ENCODE data around the gene AMPH. TPM values are rescaled to one million over a fixed set of nuclear protein-coding genes. Genes with fewer than 3 reads are reported as not detected.
A peak's percentile ranks its signal among the peaks of the same experiment; 100 is the strongest.

Gene AMPH
- polyA plus RNA-seq, 1 experiment = 1.5 TPM

GRCh38 chr7:38451840-38452239 lies 179.3 kb downstream of the AMPH start:
- POLR2A ChIA-PET = interaction anchor here (0.7 kb wide), 1 partner anchor 37 kb away, joined by 3 read pairs; no protein-coding TSS in a partner anchor
- no peak for DNase-seq (ENCODE audit: low read depth)

GRCh38 chr7:38448584-38449234 lies 182.5 kb downstream of the AMPH start:
- Histone ChIP-seq H3K36me3 (ENCODE audit: control insufficient read depth, insufficient read depth, low read length) (no peaks in the 10 kb centered on the region), H3K4me3 (ENCODE audit: low read depth, low read length) (no peak overlapping the region), H3K27me3 (ENCODE audit: control insufficient read depth, insufficient read depth, low read length) (no peaks in the 10 kb centered on the region)
- no peak for DNase-seq (ENCODE audit: low read depth)
- TF ChIP-seq CTCF (IDR thresholded peaks at IDR 0.05; ENCODE audit: insufficient read depth, low read depth, low read length) = no peak
- ChIA-PET CTCF (no interaction called here), POLR2A (no interaction called here)

More at GRCh38 chr7:38451840-38452239, 179.3 kb downstream of the AMPH start:
- Histone ChIP-seq H3K27me3 (ENCODE audit: control insufficient read depth, insufficient read depth, low read length) (no peaks in the 10 kb centered on the region), H3K36me3 (ENCODE audit: control insufficient read depth, insufficient read depth, low read length) (no peaks in the 10 kb centered on the region), H3K4me3 (ENCODE audit: low read depth, low read length) (no peak overlapping the region)
- CTCF ChIA-PET = interaction anchor here (0.6 to 3.0 kb wide), 3 partner anchors 83 to 255 kb away, joined by 3 to 22 read pairs (median 4); no protein-coding TSS in a partner anchor
- TF ChIP-seq CTCF (IDR thresholded peaks at IDR 0.05; ENCODE audit: insufficient read depth, low read depth, low read length) = peak; percentile 39

- no peaks in the 10 kb centered on the region for H3K27me3 ChIP-seq (ENCODE audit: control insufficient read depth, insufficient read depth, low read length)
- no peak overlapping the region for H3K4me3 ChIP-seq (ENCODE audit: low read depth, low read length)
- H3K36me3 ChIP-seq (ENCODE audit: control insufficient read depth, insufficient read depth, low read length) = no peaks in the 10 kb centered on the region
- POLR2A ChIA-PET = interaction anchor here (0.5 kb wide), 1 partner anchor 964 kb away, joined by 4 read pairs; no protein-coding TSS in a partner anchor
- DNase-seq (ENCODE audit: low read depth) = no peak
- TF ChIP-seq CTCF (IDR thresholded peaks at IDR 0.05; ENCODE audit: insufficient read depth, low read depth, low read length) = no peak
- CTCF ChIA-PET = no interaction called here
These were observed 183.1 kb downstream of the AMPH start for GRCh38 chr7:38448054-38448453.

GRCh38 chr7:38438970-38439369 lies 192.2 kb downstream of the AMPH start:
- POLR2A ChIA-PET = no interaction called here
- no peak overlapping the region for H3K4me3 ChIP-seq (ENCODE audit: low read depth, low read length)
- no peaks in the 10 kb centered on the region for H3K36me3 ChIP-seq (ENCODE audit: control insufficient read depth, insufficient read depth, low read length)
- no peak for DNase-seq (ENCODE audit: low read depth)
- no peak for TF ChIP-seq CTCF (IDR thresholded peaks at IDR 0.05; ENCODE audit: insufficient read depth, low read depth, low read length)
- H3K27me3 ChIP-seq (ENCODE audit: control insufficient read depth, insufficient read depth, low read length) = no peaks in the 10 kb centered on the region
- CTCF ChIA-PET = interaction anchor here (1.0 kb wide), 1 partner anchor 40 kb away, joined by 6 read pairs; no protein-coding TSS in a partner anchor

GRCh38 chr7:38432671-38433070 lies 198.5 kb downstream of the AMPH start:
- TF ChIP-seq CTCF (IDR thresholded peaks at IDR 0.05; ENCODE audit: insufficient read depth, low read depth, low read length) = no peak
- ChIA-PET CTCF (no interaction called here), POLR2A (interaction anchor here (0.6 kb wide), 1 partner anchor 815 kb away, joined by 3 read pairs; no protein-coding TSS in a partner anchor)
- Histone ChIP-seq H3K4me3 (ENCODE audit: low read depth, low read length) (no peak overlapping the region), H3K27me3 (ENCODE audit: control insufficient read depth, insufficient read depth, low read length) (no peaks in the 10 kb centered on the region), H3K36me3 (ENCODE audit: control insufficient read depth, insufficient read depth, low read length) (no peaks in the 10 kb centered on the region)
- DNase-seq (ENCODE audit: low read depth) = no peak

Data from BJ (cell line).